Endothelial cell of umbilical vein (primary cell): Measurements from ENCODE around the gene IFNA2.
"Not testable (repeated sequence)": the region's sequence is repeated elsewhere in the genome, so short reads cannot be mapped to it uniquely, and the experiment has no call there.

Experiments
- EZH2 ChIP-seq: IDR thresholded peaks from 2 replicates; pipeline ENCODE4 v1.6.1; 2012; ENCODE audit warnings: borderline replicate concordance, low read depth, mild to moderate bottlenecking, moderate library complexity, low read length, inconsistent platforms; ENCODE audit not compliant: severe bottlenecking
- FOS ChIP-seq: IDR thresholded peaks from 2 replicates; pipeline ENCODE4 v1.6.1; 2011; ENCODE audit warnings: mild to moderate bottlenecking, low read length, moderate library complexity, borderline replicate concordance; ENCODE audit not compliant: insufficient read depth
- GATA2 ChIP-seq: IDR thresholded peaks from 2 replicates; pipeline ENCODE4 v1.7.0; 2011; ENCODE audit warnings: low read depth, mild to moderate bottlenecking, moderate library complexity, mixed read lengths, low read length; ENCODE audit not compliant: insufficient read length, insufficient read depth
- JUN ChIP-seq: IDR thresholded peaks from 2 replicates; pipeline ENCODE4 v1.6.1; 2011; ENCODE audit warnings: borderline replicate concordance, low read depth; ENCODE audit not compliant: insufficient read length, insufficient read depth
- MYC ChIP-seq: IDR thresholded peaks from one replicate; pipeline ENCODE4 v1.6.1; 2011; ENCODE audit warnings: mild to moderate bottlenecking, low read depth, low read length
- POLR2A ChIP-seq: IDR thresholded peaks from 2 replicates; pipeline ENCODE4 v1.6.1; 2012; ENCODE audit warnings: low read depth, mild to moderate bottlenecking, control low read depth, low read length
- POLR2AphosphoS5 ChIP-seq: IDR thresholded peaks from 2 replicates; pipeline ENCODE4 v1.6.1; 2012; ENCODE audit warnings: low read depth, mild to moderate bottlenecking, control low read depth, low read length, moderate library complexity; ENCODE audit not compliant: insufficient read depth
- TF ChIP-seq, protein P1 (sequence below), 2 donors: IDR thresholded peaks; 1 replicate in 1 of 2; 2 replicates in 1 of 2; pipeline ENCODE4 v1.5.1; 2011; ENCODE audit warnings: low read length in 2 of 2, mild to moderate bottlenecking in 2 of 2, moderate library complexity in 2 of 2, control low read depth in 1 of 2, inconsistent platforms in 1 of 2, low read depth in 1 of 2; ENCODE audit not compliant: insufficient read depth in 1 of 2; ENCODE audit errors: extremely low read depth in 1 of 2
- TF ChIP-seq, protein P2 (sequence below): IDR thresholded peaks from 2 replicates; pipeline ENCODE4 v1.6.1; 2011; ENCODE audit not compliant: insufficient read depth, insufficient read length

DNA sequence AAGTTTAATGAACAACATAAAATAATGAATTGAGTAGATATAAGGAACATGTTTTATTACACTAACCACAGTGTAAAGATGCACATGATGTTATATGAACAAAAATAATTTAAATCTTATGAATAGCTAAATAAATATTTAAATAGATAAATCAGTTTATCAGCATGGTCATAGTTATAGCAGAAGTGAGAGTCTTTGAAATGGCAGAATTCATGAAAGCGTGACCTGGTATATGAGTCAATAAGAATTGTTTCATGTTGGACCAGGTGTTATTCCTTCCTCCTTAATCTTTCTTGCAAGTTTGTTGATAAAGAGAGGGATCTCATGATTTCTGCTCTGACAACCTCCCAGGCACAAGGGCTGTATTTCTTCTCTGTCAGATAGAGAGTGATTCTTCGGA lies 18.0 kb downstream of the IFNA2 start:
- TF ChIP-seq, protein P1, sequence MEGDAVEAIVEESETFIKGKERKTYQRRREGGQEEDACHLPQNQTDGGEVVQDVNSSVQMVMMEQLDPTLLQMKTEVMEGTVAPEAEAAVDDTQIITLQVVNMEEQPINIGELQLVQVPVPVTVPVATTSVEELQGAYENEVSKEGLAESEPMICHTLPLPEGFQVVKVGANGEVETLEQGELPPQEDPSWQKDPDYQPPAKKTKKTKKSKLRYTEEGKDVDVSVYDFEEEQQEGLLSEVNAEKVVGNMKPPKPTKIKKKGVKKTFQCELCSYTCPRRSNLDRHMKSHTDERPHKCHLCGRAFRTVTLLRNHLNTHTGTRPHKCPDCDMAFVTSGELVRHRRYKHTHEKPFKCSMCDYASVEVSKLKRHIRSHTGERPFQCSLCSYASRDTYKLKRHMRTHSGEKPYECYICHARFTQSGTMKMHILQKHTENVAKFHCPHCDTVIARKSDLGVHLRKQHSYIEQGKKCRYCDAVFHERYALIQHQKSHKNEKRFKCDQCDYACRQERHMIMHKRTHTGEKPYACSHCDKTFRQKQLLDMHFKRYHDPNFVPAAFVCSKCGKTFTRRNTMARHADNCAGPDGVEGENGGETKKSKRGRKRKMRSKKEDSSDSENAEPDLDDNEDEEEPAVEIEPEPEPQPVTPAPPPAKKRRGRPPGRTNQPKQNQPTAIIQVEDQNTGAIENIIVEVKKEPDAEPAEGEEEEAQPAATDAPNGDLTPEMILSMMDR (IDR thresholded peaks at IDR 0.05; ENCODE audit: extremely low read depth in 1 of 2, insufficient read depth in 1 of 2, low read depth in 1 of 2, low read length in 2 of 2), result not testable (repeated sequence)
- not testable (repeated sequence) for TF ChIP-seq POLR2AphosphoS5, EZH2, POLR2A, JUN, FOS, MYC, GATA2
- TF ChIP-seq, protein P2, sequence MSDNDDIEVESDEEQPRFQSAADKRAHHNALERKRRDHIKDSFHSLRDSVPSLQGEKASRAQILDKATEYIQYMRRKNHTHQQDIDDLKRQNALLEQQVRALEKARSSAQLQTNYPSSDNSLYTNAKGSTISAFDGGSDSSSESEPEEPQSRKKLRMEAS, result not testable (repeated sequence)
